Right ventricle myocardium inferior (tissue), 1 donor: ENCODE measurements around the gene NEXN. TPM values are rescaled to one million over a fixed set of nuclear protein-coding genes. Genes with fewer than 3 reads are reported as not detected.
A peak's percentile ranks its signal among the peaks of the same experiment; 100 is the strongest.
"Not testable (repeated sequence)": the region's sequence is repeated elsewhere in the genome, so short reads cannot be mapped to it uniquely, and the experiment has no call there.

Experiments used
- ATAC-seq: fragments of 200-7000 bp; cut with Tn5 transposase; one replicate; pipeline ENCODE4 v1.9.1; 2020; ENCODE audit warnings: mild to moderate bottlenecking, moderate library complexity
- DNase-seq: peaks from one replicate; pipeline ENCODE4 v3.0.0; 2021; ENCODE audit errors: missing footprints
- intact Hi-C: fragments of 100-400 bp; cut with DNase I; formaldehyde crosslinking; loops from one replicate; pipeline ENCODE4 v1.11.0; 2022
- total RNA-seq: library from RNA; stranded (reverse); fragmentation: NEBNext Ultra II Directional; extraction: Animal tissue kit (Norgen Biotek cat#: 25700); gene quantifications from one replicate; pipeline ENCODE4 v1.2.1, GENCODE V29; 2021
- donor health status: DM: no; HTN: yes; CAD: no; lungs with severe emphysema.

NEXN gene
- total RNA-seq, 1 donor from 2014 or later = 365 TPM

- no peak for DNase-seq
- intact Hi-C loops = no loop called here
- no peak for ATAC-seq
These were observed 62.9 kb downstream of the NEXN start for GRCh38 chr1:77951328-77951727.

- intact Hi-C loops = no loop called here
- ATAC-seq (no peak), DNase-seq (no peak)
These were observed 65.5 kb downstream of the NEXN start for GRCh38 chr1:77953907-77954306.

- intact Hi-C loops = no loop called here
- DNase-seq (no peak), ATAC-seq (no peak)
These were observed 66.1 kb downstream of the NEXN start for GRCh38 chr1:77954521-77954920.

- ATAC-seq (no peak), DNase-seq (no peak)
- intact Hi-C loops = no loop called here
These were observed 67.3 kb downstream of the NEXN start for GRCh38 chr1:77955709-77956108.

- DNase-seq (no peak), ATAC-seq (no peak)
- intact Hi-C loops = no loop called here
These were observed 68.0 kb downstream of the NEXN start for GRCh38 chr1:77956464-77956863.

- DNase-seq (no peak), ATAC-seq (no peak)
- intact Hi-C loops = no loop called here
These were observed 70.0 kb downstream of the NEXN start for GRCh38 chr1:77958391-77958790.

- intact Hi-C loops = no loop called here
- DNase-seq = no peak
- no peak for ATAC-seq
These were observed 70.4 kb downstream of the NEXN start for GRCh38 chr1:77958850-77959249.

- ATAC-seq (no peak), DNase-seq (no peak)
- intact Hi-C loops = loop anchor here (10.0 kb wide), 1 partner anchor 257 kb away; no protein-coding TSS in a partner anchor
These were observed 73.0 kb downstream of the NEXN start for GRCh38 chr1:77961392-77961791.

GRCh38 chr1:77966291-77966690, 77.9 kb downstream of the NEXN start:
- ATAC-seq (no peak), DNase-seq (no peak)
- intact Hi-C loops = loop anchor here (10.0 kb wide), 1 partner anchor 261 kb away; no protein-coding TSS in a partner anchor

GRCh38 chr1:77970192-77970591, 81.8 kb downstream of the NEXN start:
- ATAC-seq (no peak), DNase-seq (no peak)
- intact Hi-C loops = no loop called here

- ATAC-seq (no peak), DNase-seq (no peak)
- intact Hi-C loops = no loop called here
These were observed 83.7 kb downstream of the NEXN start for GRCh38 chr1:77972080-77972479.

- intact Hi-C loops = no loop called here
- no peak for ATAC-seq
- no peak for DNase-seq
These were observed 87.0 kb downstream of the NEXN start for GRCh38 chr1:77975386-77975785.

GRCh38 chr1:77975907-77976306, 87.5 kb downstream of the NEXN start:
- intact Hi-C loops = no loop called here
- no peak for ATAC-seq

GRCh38 chr1:77976433-77977076, 88.1 kb downstream of the NEXN start:
- ATAC-seq (no peak), DNase-seq (no peak)
- intact Hi-C loops = no loop called here

More at GRCh38 chr1:77975907-77976306, 87.5 kb downstream of the NEXN start:
- DNase-seq = no peak

- DNase-seq (no peak), ATAC-seq (no peak)
- intact Hi-C loops = loop anchor here (2.0 kb wide), 1 partner anchor 69 kb away; no protein-coding TSS in a partner anchor
These were observed 89.5 kb downstream of the NEXN start for GRCh38 chr1:77977989-77978292.

GRCh38 chr1:77978293-77978968, 90.0 kb downstream of the NEXN start:
- DNase-seq (no peak), ATAC-seq (peak; percentile 64)
- intact Hi-C loops = loop anchor here (2.0 kb wide), 1 partner anchor 68 kb away; no protein-coding TSS in a partner anchor

- intact Hi-C loops = loop anchor here (1.0 to 2.0 kb wide), 3 partner anchors 26 to 135 kb away; no protein-coding TSS in a partner anchor
- ATAC-seq (peak; percentile 92), DNase-seq (peak; percentile 95)
These were observed 90.8 kb downstream of the NEXN start, which contains the start of gene FUBP1 for GRCh38 chr1:77978969-77979876. TSS of gene FUBP1 (minus strand) at chr1:77979072. CDS start at chr1:77979004, 68 bp downstream.

GRCh38 chr1:77983352-77983996, 95.0 kb downstream of the NEXN start:
- ATAC-seq, DNase-seq, intact Hi-C loops: not testable (repeated sequence)

- intact Hi-C loops = no loop called here
- DNase-seq (no peak), ATAC-seq (no peak)
These were observed 95.6 kb downstream of the NEXN start for GRCh38 chr1:77983997-77984355.
